GM19372 (cell line): ENCODE measurements around the gene STK4.

Experiments
- ATAC-seq: cut with Tn5 transposase; IDR thresholded peaks from one replicate; pipeline ENCODE4 v1.9.1; 2021; ENCODE audit warnings: mild to moderate bottlenecking, low read depth, moderate library complexity; ENCODE audit not compliant: unreplicated experiment

Gene STK4

GRCh38 chr20:45077559-45077958, 111.2 kb downstream of the STK4 start:
- ATAC-seq, result no peak

GRCh38 chr20:45080867-45081624, 114.7 kb downstream of the STK4 start:
- ATAC-seq, result no peak

GRCh38 chr20:45082468-45082867, 116.2 kb downstream of the STK4 start:
- no peak for ATAC-seq

GRCh38 chr20:45083127-45083526, 116.8 kb downstream of the STK4 start:
- ATAC-seq, result no peak

- no peak for ATAC-seq
These were observed 119.0 kb downstream of the STK4 start for GRCh38 chr20:45085289-45085688.

- ATAC-seq, result no peak
These were observed 119.6 kb downstream of the STK4 start for GRCh38 chr20:45085867-45086266.

- no peak for ATAC-seq
These were observed 120.9 kb downstream of the STK4 start for GRCh38 chr20:45087097-45087790.

- no peak for ATAC-seq
These were observed 121.5 kb downstream of the STK4 start for GRCh38 chr20:45087814-45088213.

- no peak for ATAC-seq
These were observed 121.9 kb downstream of the STK4 start for GRCh38 chr20:45088247-45088646.

- no peak for ATAC-seq
These were observed 124.2 kb downstream of the STK4 start for GRCh38 chr20:45090481-45090880.

- ATAC-seq, result no peak
These were observed 125.1 kb downstream of the STK4 start for GRCh38 chr20:45091366-45091765.

GRCh38 chr20:45092898-45093297, 126.6 kb downstream of the STK4 start:
- ATAC-seq, result no peak

GRCh38 chr20:45094201-45094600, 127.9 kb downstream of the STK4 start:
- no peak for ATAC-seq

GRCh38 chr20:45094864-45095574, 128.7 kb downstream of the STK4 start:
- ATAC-seq, result no peak

- ATAC-seq, result no peak
These were observed 129.5 kb downstream of the STK4 start for GRCh38 chr20:45095805-45096238.

- no peak for ATAC-seq
These were observed 130.5 kb downstream of the STK4 start for GRCh38 chr20:45096781-45097180.

GRCh38 chr20:45097485-45098102, 131.3 kb downstream of the STK4 start:
- no peak for ATAC-seq

- no peak for ATAC-seq
These were observed 131.9 kb downstream of the STK4 start for GRCh38 chr20:45098103-45098773.

- no peak for ATAC-seq
These were observed 134.4 kb downstream of the STK4 start, which contains the start of gene KCNS1 for GRCh38 chr20:45100563-45101245. TSS of gene KCNS1 (minus strand) at chr20:45101127. CDS start at chr20:45099236, 1,891 bp downstream.
